CD8-positive, alpha-beta memory T cell (primary cell): ENCODE measurements around the gene CCDC3. TPM values are rescaled to one million over a fixed set of nuclear protein-coding genes. Genes with fewer than 3 reads are reported as not detected.

Experiments
- CTCF ChIA-PET: fragments of 350-600 bp; sonication (Branson Sonifier 250); formaldehyde crosslinking; loops from one replicate; lab custom pipeline; 2021; ENCODE audit warnings: antibody characterized with exemption; lab: Charles Lee
- POLR2A ChIA-PET: fragments of 350-600 bp; sonication (Branson Sonifier 250); formaldehyde crosslinking; loops from one replicate; lab custom pipeline; 2021; ENCODE audit warnings: antibody characterized with exemption; lab: Charles Lee
- DNase-seq, 5 donors: peaks; one replicate each; pipeline versions ENCODE4 v3.0.0 to v3.0.0-alpha.2; 2020 to 2022; ENCODE audit warnings: mixed read lengths in 1 of 5
- H3K27ac ChIP-seq: one replicate; pipeline ENCODE4 v1.7.0; 2013; ENCODE audit warnings: low read depth, mild to moderate bottlenecking, low read length, moderate library complexity
- H3K27me3 ChIP-seq: 2 replicates; pipeline ENCODE4 v1.7.0; 2013; ENCODE audit warnings: low read length, mild to moderate bottlenecking; ENCODE audit not compliant: insufficient read depth, poor library complexity, severe bottlenecking
- H3K36me3 ChIP-seq: 2 replicates; pipeline ENCODE4 v1.7.0; 2013; ENCODE audit warnings: mild to moderate bottlenecking, low read length, moderate library complexity; ENCODE audit not compliant: insufficient read depth
- H3K4me1 ChIP-seq: 2 replicates; pipeline ENCODE4 v1.7.0; 2013; ENCODE audit warnings: mild to moderate bottlenecking, low read length, moderate library complexity; ENCODE audit not compliant: insufficient read depth
- H3K4me3 ChIP-seq: 2 replicates; pipeline ENCODE4 v1.7.0; 2013; ENCODE audit warnings: mild to moderate bottlenecking, low read length
- H3K9me3 ChIP-seq: 2 replicates; pipeline ENCODE4 v1.7.0; 2013; ENCODE audit warnings: mild to moderate bottlenecking, low read length
- H3K27ac Mint-ChIP-seq, 8 donors: one replicate each; pipeline ENCODE4 v1.8.0; 2020 to 2021; ENCODE audit warnings: mixed read lengths in 8 of 8, mild to moderate bottlenecking in 6 of 8, inconsistent platforms in 3 of 8, moderate library complexity in 3 of 8
- H3K27me3 Mint-ChIP-seq, 2 donors: one replicate each; pipeline ENCODE4 v1.8.0; 2020 to 2021; ENCODE audit warnings: mixed read lengths in 2 of 2, mild to moderate bottlenecking in 1 of 2, moderate library complexity in 1 of 2
- H3K36me3 Mint-ChIP-seq, 3 donors: one replicate each; pipeline ENCODE4 v1.8.0; 2020 to 2021; ENCODE audit warnings: mixed read lengths in 3 of 3, inconsistent platforms in 1 of 3, mild to moderate bottlenecking in 1 of 3
- H3K4me1 Mint-ChIP-seq, 3 donors: one replicate each; pipeline ENCODE4 v1.8.0; 2020 to 2021; ENCODE audit warnings: mixed read lengths in 3 of 3, inconsistent platforms in 1 of 3, mild to moderate bottlenecking in 1 of 3
- H3K4me3 Mint-ChIP-seq, 7 donors: one replicate each; pipeline ENCODE4 v1.8.0; 2020 to 2021; ENCODE audit warnings: mixed read lengths in 7 of 7, mild to moderate bottlenecking in 6 of 7, moderate library complexity in 4 of 7, inconsistent platforms in 2 of 7
- H3K9me3 Mint-ChIP-seq, 5 donors: one replicate each; pipeline ENCODE4 v1.8.0; 2020 to 2022; ENCODE audit warnings: mixed read lengths in 5 of 5, mild to moderate bottlenecking in 3 of 5, moderate library complexity in 2 of 5, inconsistent platforms in 1 of 5
- polyA plus RNA-seq: library from polyadenylated mRNA; unstranded; fragments of 300-500 nt; fragmentation: Illumina TruSeq; gene quantifications from one replicate; pipeline ENCODE4 v1.2.3, GENCODE V29; 2021
- total RNA-seq, 2 experiments: library from RNA; stranded (reverse); gene quantifications; one replicate each; pipeline ENCODE4 v1.2.3, GENCODE V29; 2021

The CCDC3 gene
- total and polyA plus RNA-seq, 3 experiments from 2014 or later: not detected

DNA sequence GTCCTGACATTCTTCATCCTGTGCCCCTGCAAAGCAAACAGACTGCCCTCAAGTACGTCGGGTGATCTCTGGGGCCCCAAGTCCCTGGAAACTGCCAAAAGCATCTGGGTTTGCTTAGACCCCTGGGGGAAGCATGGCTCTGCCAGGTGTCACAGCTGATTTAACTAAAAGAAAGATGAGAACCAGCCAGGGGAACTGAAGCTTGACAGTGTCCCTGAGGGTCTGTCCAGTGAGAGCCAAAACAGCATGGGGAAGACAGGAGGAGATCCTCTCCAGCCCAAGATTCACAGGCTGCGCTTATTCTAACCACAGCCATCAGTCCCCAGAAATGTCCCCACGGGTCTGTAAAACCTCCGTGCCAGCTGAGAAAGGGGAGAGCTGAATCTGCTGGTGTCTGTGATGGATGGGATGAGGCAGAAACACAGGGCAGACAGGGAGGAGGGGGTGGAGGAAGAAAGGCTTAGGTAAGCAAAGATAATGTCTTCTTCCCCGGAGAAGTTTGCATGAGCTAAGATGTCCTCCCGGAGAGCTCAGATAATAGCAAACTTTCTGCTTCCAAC, 21.3 kb downstream of the CCDC3 start:
- CTCF ChIA-PET: no interaction called here
- no peaks in the 10 kb centered on the region for H3K36me3 Mint-ChIP-seq
- Histone ChIP-seq H3K9me3 (no peaks in the 10 kb centered on the region), H3K27ac (no peak overlapping the region), H3K4me1 (no peaks in the 10 kb centered on the region), H3K27me3 (no peaks in the 10 kb centered on the region), H3K4me3 (no peak overlapping the region), H3K36me3 (no peaks in the 10 kb centered on the region)
- POLR2A ChIA-PET: no interaction called here
- peaks cover 3 to 38% of the 10 kb centered on the region in 2 donors for H3K27me3 Mint-ChIP-seq
- peaks cover 0 to 9% (median 0%) of the 10 kb centered on the region in 5 donors for H3K9me3 Mint-ChIP-seq
- H3K4me1 Mint-ChIP-seq: no peaks in the 10 kb centered on the region
- no peak overlapping the region for H3K27ac Mint-ChIP-seq
- no peak for DNase-seq
- no peak overlapping the region for H3K4me3 Mint-ChIP-seq

DNA sequence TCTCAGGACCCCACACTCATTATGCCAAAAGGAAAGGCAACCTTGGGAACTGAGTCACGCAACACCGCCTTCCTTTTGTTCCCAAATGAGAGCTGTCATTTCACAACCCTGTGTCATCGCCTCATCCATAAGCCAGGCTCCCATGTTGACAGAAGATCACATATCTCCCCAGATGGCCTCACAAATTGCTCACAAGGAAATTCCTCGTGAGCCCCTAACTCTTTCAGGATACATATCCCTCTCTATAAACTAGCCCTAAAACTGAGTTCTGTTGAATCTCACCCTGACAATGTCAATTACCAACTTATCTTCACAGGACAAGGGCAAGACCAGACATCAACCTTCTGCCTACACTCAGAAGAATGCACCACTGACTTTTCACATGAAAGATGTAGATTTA, 22.6 kb downstream of the CCDC3 start:
- H3K4me3 Mint-ChIP-seq: no peak overlapping the region
- no peak for DNase-seq
- Histone ChIP-seq H3K36me3 (no peaks in the 10 kb centered on the region), H3K27me3 (no peaks in the 10 kb centered on the region), H3K4me3 (no peak overlapping the region), H3K9me3 (no peaks in the 10 kb centered on the region), H3K27ac (no peak overlapping the region), H3K4me1 (no peaks in the 10 kb centered on the region)
- ChIA-PET POLR2A (no interaction called here), CTCF (no interaction called here)
- H3K9me3 Mint-ChIP-seq: no peaks in the 10 kb centered on the region
- no peaks in the 10 kb centered on the region for H3K36me3 Mint-ChIP-seq
- H3K4me1 Mint-ChIP-seq: no peaks in the 10 kb centered on the region
- no peak overlapping the region for H3K27ac Mint-ChIP-seq
- peaks cover 3 to 38% of the 10 kb centered on the region in 2 donors for H3K27me3 Mint-ChIP-seq

DNA sequence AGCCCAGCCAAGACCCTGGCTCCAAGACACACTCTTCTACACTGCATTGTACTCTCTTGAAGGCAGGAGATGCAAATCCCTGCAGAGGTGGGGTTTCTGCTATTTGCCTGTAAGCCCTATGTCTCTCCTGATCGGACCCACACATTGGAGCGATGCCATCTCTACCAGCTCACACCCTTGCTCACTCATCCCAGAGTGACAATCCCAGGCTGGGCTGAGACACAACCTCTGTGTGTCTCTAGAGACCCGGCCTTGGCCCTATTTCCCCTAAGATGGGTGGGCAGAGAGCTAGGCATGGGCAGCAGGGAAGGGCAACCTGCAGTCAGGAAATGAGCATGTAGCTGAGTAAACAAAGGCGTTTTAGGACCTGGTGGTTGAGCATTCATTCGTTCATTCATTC, 25.6 kb downstream of the CCDC3 start:
- POLR2A ChIA-PET: no interaction called here
- Histone ChIP-seq H3K27me3 (no peaks in the 10 kb centered on the region), H3K4me3 (no peak overlapping the region), H3K27ac (no peak overlapping the region), H3K36me3 (no peaks in the 10 kb centered on the region), H3K4me1 (no peaks in the 10 kb centered on the region), H3K9me3 (no peaks in the 10 kb centered on the region)
- peaks cover 0 to 2% (median 0%) of the 10 kb centered on the region in 5 donors for H3K9me3 Mint-ChIP-seq
- H3K36me3 Mint-ChIP-seq: no peaks in the 10 kb centered on the region
- no peak overlapping the region for H3K27ac Mint-ChIP-seq
- H3K4me3 Mint-ChIP-seq: no peak overlapping the region
- CTCF ChIA-PET: no interaction called here
- H3K27me3 Mint-ChIP-seq: peaks cover 10 to 44% of the 10 kb centered on the region in 2 donors
- H3K4me1 Mint-ChIP-seq: no peaks in the 10 kb centered on the region
- no peak for DNase-seq

DNA sequence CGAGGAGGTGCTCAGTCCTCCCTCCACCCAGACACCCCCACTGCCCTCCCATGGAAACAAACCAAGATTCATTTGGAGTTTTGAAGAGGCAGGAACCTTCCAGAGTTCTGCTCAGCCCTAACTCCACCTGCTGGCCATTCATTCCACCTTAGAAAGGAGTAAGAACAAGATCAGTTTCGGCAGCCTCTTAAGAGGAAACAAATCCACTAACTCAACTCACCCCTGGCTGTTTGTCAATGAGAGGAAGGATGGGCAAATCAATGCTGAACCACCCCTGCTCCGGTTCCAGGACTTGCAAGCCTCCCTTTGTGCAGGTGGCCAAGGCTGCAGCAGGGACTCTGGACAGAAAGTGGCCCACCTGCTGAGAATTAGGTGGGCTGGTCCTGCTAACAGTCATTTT, 26.2 kb downstream of the CCDC3 start:
- Mint-ChIP-seq H3K4me1 (no peaks in the 10 kb centered on the region), H3K36me3 (no peaks in the 10 kb centered on the region), H3K27me3 (peaks cover 10 to 39% of the 10 kb centered on the region in 2 donors), H3K9me3 (peaks cover 0 to 2% (median 0%) of the 10 kb centered on the region in 5 donors), H3K27ac (no peak overlapping the region), H3K4me3 (no peak overlapping the region)
- POLR2A ChIA-PET: no interaction called here
- no peak for DNase-seq
- Histone ChIP-seq H3K4me3 (no peak overlapping the region), H3K36me3 (no peaks in the 10 kb centered on the region), H3K27ac (no peak overlapping the region), H3K9me3 (no peaks in the 10 kb centered on the region), H3K4me1 (no peaks in the 10 kb centered on the region), H3K27me3 (no peaks in the 10 kb centered on the region)
- CTCF ChIA-PET: no interaction called here

DNA sequence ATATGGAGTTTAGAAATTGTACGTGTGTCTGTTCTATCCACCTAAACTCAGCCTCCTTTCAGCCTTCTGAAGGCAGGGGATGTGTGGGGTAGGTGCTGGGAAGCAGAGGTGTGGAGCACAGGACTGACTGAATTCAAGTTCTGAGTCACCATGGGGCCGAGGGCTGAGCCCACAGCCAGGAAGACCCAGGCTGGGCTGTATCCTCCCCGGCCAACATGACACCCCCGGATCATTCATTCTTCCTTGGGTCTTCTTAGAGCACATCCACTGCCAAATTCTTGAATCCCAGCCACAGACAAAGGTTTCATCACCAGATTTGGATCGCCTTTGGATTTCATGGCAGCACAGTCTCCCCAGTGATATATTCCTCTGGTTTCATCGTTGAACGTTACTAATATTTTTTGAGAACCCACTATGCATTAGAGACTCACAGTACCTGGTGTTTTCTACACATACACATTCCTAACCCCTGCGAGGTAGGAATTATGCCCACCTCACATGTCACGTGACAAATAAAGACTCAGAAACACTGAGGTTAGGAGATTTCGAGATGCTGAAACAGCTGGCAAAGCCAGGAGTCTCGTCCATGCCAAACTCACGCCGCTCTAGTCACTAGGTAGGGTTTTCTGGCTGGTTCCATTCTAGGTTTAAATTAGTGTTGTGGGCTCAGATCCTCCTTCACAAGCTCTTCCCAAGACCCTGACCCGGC, 26.9 kb downstream of the CCDC3 start:
- Histone ChIP-seq H3K4me3 (no peak overlapping the region), H3K27ac (no peak overlapping the region), H3K36me3 (no peaks in the 10 kb centered on the region), H3K9me3 (no peaks in the 10 kb centered on the region), H3K4me1 (no peaks in the 10 kb centered on the region), H3K27me3 (no peaks in the 10 kb centered on the region)
- Mint-ChIP-seq H3K9me3 (peaks cover 0 to 3% (median 1%) of the 10 kb centered on the region in 5 donors), H3K4me1 (no peaks in the 10 kb centered on the region), H3K27me3 (peaks cover 9 to 35% of the 10 kb centered on the region in 2 donors), H3K36me3 (no peaks in the 10 kb centered on the region), H3K27ac (no peak overlapping the region), H3K4me3 (no peak overlapping the region)
- ChIA-PET CTCF (no interaction called here), POLR2A (no interaction called here)
- DNase-seq: no peak

DNA sequence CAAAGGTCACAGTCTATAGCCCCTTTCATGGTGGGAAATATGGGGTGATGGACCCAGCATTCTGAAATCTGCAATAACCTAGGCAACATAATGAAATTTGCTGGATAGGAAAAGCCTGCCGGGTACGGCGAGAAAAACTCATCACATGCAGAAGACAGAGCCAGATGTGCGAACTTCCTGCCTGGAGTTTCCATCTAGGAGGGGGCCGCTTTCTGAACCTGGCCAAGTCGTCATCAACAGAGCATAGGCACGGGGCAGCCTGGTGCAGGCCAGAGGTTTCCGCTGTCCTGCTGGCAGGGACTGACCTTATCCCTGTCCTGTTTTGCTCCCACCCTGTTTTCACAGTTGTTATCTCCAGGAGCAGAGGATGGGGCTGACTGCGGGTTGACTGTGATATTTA, 27.4 kb downstream of the CCDC3 start:
- no peaks in the 10 kb centered on the region for H3K27me3 ChIP-seq
- H3K4me3 ChIP-seq: no peak overlapping the region
- ChIA-PET CTCF (no interaction called here), POLR2A (no interaction called here)
- Mint-ChIP-seq H3K4me3 (no peak overlapping the region), H3K27ac (no peak overlapping the region), H3K9me3 (peaks cover 0 to 4% (median 1%) of the 10 kb centered on the region in 5 donors), H3K27me3 (peaks cover 9 to 33% of the 10 kb centered on the region in 2 donors), H3K36me3 (no peaks in the 10 kb centered on the region), H3K4me1 (no peaks in the 10 kb centered on the region)
- H3K36me3 ChIP-seq: no peaks in the 10 kb centered on the region
- no peaks in the 10 kb centered on the region for H3K9me3 ChIP-seq
- H3K27ac ChIP-seq: no peak overlapping the region
- H3K4me1 ChIP-seq: no peaks in the 10 kb centered on the region
- DNase-seq: no peak

DNA sequence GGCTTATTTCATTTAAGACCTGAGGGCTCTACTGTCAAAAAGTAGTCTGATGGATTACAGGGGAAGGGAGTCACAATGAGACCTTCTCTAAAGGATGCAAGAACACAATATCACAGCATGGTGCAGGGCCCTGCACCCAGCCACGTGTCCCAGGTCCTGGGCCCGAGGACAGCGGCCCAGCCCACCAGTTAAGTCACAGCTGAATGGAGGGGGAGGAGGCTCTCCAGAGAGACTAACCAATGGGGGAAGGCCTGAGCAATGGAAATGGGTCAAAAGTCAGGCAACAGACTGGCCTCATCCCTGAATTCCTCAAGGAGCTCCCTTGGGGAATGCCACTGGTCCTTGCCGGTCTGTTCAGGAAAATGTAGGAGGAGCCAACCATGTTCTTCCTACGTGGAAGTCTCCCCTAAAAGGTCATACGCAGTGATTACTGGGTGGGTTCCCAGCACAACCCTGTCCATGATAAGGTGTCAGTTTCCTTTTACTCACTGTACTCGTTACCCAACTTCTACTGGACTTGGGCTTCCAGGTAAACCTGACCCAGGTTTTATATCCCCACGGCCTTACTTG, 28.3 kb downstream of the CCDC3 start:
- Histone ChIP-seq H3K36me3 (no peaks in the 10 kb centered on the region), H3K4me1 (no peaks in the 10 kb centered on the region), H3K27me3 (no peaks in the 10 kb centered on the region), H3K9me3 (no peaks in the 10 kb centered on the region), H3K4me3 (no peak overlapping the region), H3K27ac (no peak overlapping the region)
- H3K27ac Mint-ChIP-seq: peak overlapping the region in 1 of 8 donors; percentile 36
- ChIA-PET CTCF (no interaction called here), POLR2A (no interaction called here)
- H3K4me1 Mint-ChIP-seq: no peaks in the 10 kb centered on the region
- peaks cover 2 to 10% (median 5%) of the 10 kb centered on the region in 5 donors for H3K9me3 Mint-ChIP-seq
- H3K4me3 Mint-ChIP-seq: no peak overlapping the region
- H3K27me3 Mint-ChIP-seq: peaks cover 9 to 31% of the 10 kb centered on the region in 2 donors
- no peaks in the 10 kb centered on the region for H3K36me3 Mint-ChIP-seq
- no peak for DNase-seq

DNA sequence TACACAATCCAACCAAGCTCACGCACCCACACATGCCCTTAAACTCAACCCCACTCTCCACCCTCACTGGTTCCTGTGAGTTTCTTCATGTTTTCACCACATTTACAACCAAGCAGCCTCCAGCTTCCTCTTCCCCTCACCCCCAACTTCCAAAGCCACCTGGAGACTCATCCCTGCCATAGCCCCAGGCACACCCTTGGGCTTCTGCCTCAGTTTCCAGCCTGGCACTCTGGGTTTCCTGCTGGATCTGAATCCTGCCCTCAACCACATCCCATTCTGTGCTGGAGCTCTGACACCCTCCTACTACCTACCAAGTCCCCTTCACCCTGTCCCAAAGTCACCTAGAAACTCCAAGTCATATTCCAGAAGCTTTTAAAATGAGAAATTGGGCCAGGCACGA, 29.4 kb downstream of the CCDC3 start:
- Mint-ChIP-seq H3K9me3 (peaks cover 11 to 18% (median 13%) of the 10 kb centered on the region in 5 donors), H3K27me3 (peaks cover 12 to 22% of the 10 kb centered on the region in 2 donors), H3K4me1 (no peaks in the 10 kb centered on the region), H3K27ac (no peak overlapping the region), H3K36me3 (no peaks in the 10 kb centered on the region), H3K4me3 (no peak overlapping the region)
- no peak overlapping the region for H3K4me3 ChIP-seq
- ChIA-PET POLR2A (no interaction called here), CTCF (no interaction called here)
- no peak for DNase-seq
- no peaks in the 10 kb centered on the region for H3K4me1 ChIP-seq
- H3K27me3 ChIP-seq: no peaks in the 10 kb centered on the region
- no peak overlapping the region for H3K27ac ChIP-seq
- no peaks in the 10 kb centered on the region for H3K36me3 ChIP-seq
- no peaks in the 10 kb centered on the region for H3K9me3 ChIP-seq
